ENCODE measurements around the gene TAS1R1.

TAS1R1 gene

DNA sequence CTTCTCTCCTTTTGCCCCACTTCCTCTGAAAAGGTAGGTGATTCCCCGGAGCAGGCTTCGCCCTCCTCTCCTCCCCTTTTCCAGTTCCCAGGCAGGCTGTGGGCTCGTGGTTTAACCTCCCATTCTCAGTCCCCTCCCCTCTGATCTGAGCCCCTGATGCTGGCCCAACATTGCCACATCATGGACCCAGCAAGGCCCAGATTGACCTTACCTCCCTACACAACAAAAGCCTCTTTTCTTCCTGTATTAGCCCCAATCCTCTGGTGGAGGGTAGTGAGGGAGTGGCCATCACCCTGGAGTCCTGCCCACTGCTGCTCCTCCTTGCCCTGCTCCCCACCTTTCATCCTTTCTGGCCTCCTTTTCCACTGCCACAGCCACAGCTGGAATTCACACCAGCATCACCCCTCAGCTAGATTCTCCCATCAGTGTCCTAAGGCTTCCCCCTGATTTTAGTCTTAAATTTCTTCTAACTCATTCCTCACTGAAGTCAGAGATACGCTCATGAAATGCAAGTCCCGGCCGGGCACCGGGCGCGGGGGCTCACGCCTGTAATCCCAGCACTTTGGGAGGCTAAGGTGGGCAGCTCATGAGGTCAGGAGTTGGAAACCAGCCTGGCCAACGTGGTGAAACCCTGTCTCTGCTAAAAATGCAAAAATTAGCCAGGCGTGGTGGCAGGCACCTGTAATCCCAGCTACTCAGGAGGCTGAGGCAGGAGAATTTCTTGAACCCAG is 17.7 kb downstream of the TAS1R1 start:
- DNase-seq (ENCODE audit: low read depth in 2 of 2), result no peak

DNA sequence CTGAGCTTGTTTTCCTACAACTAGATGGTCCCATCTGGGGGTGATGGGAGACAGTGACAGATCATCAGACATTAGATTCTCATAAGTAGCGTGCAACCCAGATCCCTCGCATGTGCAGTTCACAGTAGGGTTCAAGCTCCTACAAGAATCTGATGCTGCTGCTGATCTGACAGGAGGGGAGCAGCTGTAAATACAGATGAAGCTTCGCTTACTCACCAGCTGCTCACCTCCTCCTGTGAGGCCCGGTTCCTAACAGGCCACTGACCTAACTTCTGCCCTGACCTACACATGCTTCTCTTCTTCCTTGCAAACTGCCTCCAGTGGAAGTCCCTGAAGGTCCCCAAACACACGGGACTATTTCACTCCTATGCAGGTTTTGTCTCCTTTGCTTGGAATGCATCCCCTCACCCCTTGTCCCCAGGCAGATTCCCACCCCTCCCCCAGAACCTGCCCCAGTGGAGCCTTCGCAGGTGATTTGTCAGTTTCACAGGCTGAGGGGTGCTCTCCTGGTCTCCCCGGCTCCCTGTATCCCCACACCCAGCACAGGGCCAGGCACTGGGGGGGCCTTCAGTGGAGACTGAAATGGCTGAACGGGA is 19.0 kb downstream of the TAS1R1 start:
- DNase-seq (ENCODE audit: low read depth in 2 of 2), result no peak

DNA sequence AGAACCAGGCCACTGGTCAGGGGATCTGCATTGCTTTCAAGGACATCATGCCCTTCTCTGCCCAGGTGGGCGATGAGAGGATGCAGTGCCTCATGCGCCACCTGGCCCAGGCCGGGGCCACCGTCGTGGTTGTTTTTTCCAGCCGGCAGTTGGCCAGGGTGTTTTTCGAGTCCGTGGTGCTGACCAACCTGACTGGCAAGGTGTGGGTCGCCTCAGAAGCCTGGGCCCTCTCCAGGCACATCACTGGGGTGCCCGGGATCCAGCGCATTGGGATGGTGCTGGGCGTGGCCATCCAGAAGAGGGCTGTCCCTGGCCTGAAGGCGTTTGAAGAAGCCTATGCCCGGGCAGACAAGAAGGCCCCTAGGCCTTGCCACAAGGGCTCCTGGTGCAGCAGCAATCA is 19.7 kb downstream of the TAS1R1 start:
- no peak for DNase-seq (ENCODE audit: low read depth in 2 of 2)

DNA sequence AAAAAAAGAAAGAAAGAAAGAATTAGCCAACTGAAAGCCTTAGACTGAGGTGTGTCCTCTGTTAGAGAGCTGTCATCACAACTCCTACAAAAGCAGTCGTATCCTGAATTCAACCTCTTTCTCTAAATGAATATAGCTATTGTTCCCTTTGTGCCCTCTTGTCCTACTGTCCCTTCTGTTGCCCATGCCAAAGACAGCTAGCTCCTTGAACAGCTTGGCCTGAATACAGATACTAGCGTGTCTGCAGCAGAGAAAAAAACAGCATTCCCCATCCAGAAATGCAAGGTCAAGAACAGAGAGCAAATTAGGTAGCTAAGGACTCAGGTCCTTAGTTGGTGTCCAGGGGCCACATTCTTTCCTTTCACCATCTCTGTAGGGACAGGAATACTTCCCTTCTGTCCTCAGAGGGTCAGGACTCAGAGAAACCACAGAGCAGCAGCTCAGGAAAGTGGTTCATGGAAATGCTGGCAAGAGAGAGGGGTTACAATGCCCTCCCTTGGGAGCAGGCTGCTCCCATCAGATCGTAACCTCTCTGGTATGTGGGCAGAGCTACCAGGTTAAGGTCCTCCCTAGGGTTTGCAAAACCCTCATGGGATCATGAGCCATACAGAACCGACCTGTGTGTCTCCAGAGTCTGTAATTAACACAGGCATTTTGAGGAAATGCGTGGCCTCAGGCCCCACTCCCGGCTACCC is 22.9 kb downstream of the TAS1R1 start:
- no peak for DNase-seq (ENCODE audit: low read depth in 2 of 2)

DNA sequence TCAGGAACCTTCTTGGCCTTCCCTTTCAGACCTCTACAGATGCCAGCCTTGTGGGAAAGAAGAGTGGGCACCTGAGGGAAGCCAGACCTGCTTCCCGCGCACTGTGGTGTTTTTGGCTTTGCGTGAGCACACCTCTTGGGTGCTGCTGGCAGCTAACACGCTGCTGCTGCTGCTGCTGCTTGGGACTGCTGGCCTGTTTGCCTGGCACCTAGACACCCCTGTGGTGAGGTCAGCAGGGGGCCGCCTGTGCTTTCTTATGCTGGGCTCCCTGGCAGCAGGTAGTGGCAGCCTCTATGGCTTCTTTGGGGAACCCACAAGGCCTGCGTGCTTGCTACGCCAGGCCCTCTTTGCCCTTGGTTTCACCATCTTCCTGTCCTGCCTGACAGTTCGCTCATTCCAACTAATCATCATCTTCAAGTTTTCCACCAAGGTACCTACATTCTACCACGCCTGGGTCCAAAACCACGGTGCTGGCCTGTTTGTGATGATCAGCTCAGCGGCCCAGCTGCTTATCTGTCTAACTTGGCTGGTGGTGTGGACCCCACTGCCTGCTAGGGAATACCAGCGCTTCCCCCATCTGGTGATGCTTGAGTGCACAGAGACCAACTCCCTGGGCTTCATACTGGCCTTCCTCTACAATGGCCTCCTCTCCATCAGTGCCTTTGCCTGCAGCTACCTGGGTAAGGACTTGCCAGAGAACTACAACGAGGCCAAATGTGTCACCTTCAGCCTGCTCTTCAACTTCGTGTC is 23.7 kb downstream of the TAS1R1 start:
- DNase-seq (ENCODE audit: low read depth in 2 of 2), result no peak

DNA sequence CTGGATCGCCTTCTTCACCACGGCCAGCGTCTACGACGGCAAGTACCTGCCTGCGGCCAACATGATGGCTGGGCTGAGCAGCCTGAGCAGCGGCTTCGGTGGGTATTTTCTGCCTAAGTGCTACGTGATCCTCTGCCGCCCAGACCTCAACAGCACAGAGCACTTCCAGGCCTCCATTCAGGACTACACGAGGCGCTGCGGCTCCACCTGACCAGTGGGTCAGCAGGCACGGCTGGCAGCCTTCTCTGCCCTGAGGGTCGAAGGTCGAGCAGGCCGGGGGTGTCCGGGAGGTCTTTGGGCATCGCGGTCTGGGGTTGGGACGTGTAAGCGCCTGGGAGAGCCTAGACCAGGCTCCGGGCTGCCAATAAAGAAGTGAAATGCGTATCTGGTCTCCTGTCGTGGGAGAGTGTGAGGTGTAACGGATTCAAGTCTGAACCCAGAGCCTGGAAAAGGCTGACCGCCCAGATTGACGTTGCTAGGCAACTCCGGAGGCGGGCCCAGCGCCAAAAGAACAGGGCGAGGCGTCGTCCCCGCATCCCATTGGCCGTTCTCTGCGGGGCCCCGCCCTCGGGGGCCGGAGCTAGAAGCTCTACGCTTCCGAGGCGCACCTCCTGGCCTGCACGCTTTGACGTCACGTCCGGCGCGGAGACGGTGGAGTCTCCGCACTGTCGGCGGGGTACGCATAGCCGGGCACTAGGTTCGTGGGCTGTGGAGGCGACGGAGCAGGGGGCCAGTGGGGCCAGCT is 24.4 kb downstream of the TAS1R1 start, which contains the start of gene ZBTB48:
Gene ZBTB48 (plus strand): TSS at position 621 of the 745 bp plus-strand sequence. CDS start 616 bp downstream, outside the sequence.
- DNase-seq (ENCODE audit: low read depth in 2 of 2), result peak; percentile 93 to 95

DNA sequence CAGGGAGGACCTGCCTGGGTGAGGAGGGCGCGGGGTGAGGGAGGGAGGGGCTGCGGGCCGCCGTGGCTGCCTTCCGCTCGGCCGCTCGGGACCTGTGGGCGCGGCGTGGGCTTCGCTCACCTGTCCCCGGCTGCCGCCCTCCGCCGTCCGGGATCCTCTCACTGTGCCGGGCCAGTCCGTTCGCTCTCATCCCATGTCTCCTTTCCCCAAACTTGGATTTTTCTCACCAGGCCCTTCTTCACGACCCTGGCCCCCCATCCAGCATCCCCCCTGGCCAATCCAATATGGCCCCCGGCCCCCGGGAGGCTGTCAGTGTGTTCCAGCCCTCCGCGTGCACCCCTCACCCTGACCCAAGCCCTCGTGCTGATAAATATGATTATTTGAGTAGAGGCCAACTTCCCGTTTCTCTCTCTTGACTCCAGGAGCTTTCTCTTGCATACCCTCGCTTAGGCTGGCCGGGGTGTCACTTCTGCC is 25.0 kb downstream of the TAS1R1 start:
- DNase-seq (ENCODE audit: low read depth in 2 of 2), result no peak

DNA sequence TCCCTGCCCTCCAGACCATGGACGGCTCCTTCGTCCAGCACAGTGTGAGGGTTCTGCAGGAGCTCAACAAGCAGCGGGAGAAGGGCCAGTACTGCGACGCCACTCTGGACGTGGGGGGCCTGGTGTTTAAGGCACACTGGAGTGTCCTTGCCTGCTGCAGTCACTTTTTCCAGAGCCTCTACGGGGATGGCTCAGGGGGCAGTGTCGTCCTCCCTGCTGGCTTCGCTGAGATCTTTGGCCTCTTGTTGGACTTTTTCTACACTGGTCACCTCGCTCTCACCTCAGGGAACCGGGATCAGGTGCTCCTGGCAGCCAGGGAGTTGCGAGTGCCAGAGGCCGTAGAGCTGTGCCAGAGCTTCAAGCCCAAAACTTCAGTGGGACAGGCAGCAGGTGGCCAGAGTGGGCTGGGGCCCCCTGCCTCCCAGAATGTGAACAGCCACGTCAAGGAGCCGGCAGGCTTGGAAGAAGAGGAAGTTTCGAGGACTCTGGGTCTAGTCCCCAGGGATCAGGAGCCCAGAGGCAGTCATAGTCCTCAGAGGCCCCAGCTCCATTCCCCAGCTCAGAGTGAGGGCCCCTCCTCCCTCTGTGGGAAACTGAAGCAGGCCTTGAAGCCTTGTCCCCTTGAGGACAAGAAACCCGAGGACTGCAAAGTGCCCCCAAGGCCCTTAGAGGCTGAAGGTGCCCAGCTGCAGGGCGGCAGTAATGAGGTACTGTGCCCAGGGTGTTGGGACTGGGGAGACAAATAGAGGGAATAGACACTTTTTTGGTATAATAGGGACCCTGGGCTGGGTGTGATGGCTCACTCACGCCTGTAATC is 25.7 kb downstream of the TAS1R1 start:
- no peak for DNase-seq (ENCODE audit: low read depth in 2 of 2)

DNA sequence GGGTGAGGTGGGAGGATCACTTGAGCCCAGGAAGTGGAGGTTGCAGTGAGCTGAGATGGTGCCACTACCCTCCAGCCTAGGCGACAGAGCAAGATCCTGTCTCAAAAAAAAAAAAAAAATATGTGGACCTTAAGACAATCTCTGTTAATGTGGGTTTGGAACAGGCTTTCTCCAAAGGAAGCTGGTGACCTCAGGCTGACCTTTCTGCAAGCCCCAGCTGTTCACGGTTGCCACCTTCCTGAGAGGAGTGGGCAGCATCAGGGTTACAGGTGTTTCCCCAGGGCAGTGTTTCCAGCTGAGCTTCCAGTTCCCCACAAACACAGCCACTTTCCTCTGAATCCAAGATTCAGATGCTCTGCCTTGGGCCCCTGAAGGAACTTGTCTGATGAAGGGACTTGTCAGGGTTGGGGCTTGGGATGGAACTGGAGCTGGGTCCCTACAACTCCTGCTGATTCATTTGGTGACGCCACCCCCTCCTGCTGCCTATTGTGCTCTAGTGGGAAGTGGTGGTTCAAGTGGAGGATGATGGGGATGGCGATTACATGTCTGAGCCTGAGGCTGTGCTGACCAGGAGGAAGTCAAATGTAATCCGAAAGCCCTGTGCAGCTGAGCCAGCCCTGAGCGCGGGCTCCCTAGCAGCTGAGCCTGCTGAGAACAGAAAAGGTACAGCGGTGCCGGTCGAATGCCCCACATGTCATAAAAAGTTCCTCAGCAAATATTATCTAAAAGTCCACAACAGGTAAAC is 26.6 kb downstream of the TAS1R1 start:
- no peak for DNase-seq (ENCODE audit: low read depth in 2 of 2)

DNA sequence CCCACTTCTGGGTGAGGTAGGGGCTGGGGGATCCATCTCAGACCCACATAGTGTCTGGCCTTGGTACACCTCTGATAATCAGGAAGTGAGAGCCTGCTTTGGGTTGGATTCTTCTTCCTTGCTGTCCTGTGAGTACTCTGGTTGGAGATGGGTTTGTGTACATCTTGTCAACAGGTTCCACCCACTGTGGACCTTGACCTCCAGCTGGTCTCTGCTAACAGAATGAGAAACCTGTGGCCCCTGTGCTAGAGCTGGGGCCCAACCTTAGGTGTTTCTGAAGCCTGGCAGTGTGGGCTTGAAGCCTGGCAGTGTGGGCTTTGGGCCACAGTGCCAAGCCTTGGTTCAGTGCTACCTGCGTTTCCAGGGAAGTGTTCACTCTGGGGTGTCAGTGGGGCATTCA is 27.3 kb downstream of the TAS1R1 start:
- DNase-seq (ENCODE audit: low read depth in 2 of 2), result no peak

DNA sequence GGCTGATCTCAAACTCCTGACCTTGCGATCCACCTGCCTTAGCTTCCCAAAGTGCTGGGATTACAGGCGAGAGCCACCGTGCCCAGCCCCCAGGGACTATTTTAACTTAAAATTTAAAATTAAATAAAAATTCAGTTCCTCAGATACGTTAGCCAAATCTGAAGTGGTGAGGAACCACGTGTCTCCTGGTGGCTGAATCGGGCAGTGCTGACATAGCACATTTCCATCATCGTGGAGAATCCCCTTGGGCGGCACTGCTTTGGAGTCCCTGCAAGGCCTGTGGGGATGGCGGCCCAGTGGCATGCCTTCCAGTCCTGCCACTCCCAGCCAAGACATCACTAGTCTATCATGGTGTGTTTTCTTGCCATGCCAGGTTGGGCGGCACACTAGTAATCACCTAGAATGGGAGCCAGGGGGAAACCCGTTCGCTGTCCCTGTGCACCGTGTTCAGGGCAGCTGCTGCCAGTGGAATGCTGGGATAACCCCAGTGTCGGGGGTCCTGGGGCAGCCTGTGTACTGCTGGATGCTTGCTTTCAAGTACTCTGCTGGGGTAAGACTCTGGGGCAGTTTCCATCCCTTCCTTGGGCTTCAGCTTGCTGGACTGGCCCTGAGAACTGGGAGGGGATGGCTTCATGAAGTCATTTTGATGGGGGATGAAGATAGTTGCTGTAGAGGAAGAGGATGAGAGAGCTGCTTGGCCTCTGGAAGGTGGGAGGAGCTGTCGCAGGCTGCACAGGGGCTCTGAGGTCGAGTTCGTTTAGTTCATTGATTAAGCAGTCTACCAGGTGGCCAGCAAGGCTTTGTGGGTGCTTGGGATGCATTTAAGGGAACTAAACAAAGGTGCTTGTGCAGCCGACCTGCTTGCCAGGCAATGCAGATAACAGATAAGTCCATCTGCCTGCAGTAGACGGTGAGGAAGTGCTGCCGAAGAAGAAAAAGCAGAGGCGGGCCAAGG is 29.3 kb downstream of the TAS1R1 start:
- no peak for DNase-seq (ENCODE audit: low read depth in 2 of 2)

DNA sequence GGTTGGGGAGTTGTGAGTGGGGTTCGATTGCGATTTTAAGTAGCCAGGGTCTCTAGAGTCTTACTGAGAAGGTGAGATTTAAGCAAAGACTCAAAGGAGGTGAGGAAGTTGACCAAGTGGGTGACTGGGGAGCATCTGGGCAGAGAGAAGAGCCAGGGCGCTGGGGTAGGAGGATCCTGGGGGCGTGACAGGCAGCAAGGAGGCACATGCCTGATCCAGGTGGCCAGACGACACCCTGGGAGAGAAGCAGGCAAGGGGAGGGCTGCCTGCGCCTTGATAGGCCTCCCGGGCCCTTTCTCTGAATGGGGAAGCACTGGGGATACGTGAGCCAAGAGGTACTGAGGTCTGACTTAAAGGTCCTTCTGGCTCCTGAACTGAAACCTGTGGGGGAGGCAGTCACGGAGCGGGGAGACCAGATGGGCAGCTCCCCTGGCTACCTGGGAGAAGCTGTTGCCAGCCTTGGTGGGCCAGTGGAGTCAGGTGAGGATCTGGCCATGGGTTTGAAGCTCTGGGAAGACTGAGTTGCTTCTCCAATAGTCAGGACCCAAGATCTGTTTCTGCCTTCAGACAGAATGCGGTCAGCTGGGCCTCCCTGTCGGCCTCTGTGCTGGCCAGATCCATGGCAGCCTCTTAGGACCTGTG is 30.1 kb downstream of the TAS1R1 start:
- DNase-seq (ENCODE audit: low read depth in 2 of 2), result no peak

DNA sequence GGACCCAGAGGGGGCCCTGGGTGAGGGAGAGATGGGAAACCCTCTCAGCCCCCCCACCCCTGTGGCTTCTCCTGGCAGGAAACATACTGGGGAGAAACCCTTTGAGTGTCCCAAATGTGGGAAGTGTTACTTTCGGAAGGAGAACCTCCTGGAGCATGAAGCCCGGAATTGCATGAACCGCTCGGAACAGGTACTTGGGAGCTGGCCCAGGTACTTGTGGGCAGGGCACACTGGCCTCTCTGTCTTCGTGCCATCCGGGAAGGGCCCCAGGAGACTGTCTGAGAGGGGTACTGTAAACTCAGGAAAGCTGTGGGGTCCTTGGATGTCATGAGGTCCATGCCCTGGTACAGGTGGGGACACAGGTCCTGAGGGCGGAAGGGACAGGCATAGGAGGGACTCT is 30.7 kb downstream of the TAS1R1 start:
- DNase-seq (ENCODE audit: low read depth in 2 of 2), result no peak

DNA sequence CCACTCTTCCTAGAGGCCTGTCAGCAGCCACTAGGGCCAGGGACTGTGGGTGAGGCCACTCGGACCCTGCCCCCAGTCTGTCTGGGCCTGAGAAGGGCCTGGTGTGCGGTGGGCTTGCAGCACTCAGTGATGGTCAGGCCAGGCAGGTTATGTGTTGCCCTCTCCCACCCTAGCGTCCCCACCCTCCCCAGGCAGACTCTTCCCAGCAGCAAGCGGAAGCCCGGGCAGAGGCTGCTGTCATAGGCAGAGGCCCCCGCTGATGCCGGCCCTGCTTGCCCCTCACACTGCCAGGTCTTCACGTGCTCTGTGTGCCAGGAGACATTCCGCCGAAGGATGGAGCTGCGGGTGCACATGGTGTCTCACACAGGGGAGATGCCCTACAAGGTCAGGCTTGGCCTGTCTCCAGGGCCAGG is 31.3 kb downstream of the TAS1R1 start:
- DNase-seq (ENCODE audit: low read depth in 2 of 2), result no peak

DNA sequence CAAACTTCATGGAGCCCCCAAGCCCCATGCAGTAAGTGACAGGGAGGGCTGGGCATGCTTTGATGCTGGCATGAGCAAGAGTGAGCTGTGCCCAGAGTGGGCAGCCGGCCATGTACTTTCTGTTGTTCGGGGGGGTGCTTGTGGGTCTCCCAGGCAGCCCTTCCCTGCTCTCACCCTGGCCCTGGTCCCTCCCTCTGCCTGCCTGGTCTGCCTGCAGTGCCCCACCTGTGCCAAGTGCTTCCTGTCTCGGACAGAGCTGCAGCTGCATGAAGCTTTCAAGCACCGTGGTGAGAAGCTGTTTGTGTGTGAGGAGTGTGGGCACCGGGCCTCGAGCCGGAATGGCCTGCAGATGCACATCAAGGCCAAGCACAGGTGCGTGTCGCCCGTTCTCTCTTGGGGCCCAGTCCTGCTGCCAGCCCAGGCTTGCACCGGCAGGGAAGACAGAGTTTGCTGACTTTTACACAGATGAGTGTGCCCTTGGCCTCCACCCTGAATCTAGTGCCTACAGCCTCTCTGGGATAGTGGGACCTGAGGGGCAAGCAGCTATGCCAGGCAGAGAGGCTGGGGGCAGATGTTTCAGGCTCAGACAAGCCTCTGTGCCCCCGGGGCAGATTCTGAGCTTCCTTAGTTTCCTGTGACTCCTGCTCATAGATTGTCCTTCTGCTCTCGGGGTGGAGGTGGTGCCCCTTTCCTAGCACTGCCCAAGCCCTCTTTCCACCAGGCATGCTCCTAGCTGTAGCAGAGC is 32.3 kb downstream of the TAS1R1 start:
- no peak for DNase-seq (ENCODE audit: low read depth in 2 of 2)

DNA sequence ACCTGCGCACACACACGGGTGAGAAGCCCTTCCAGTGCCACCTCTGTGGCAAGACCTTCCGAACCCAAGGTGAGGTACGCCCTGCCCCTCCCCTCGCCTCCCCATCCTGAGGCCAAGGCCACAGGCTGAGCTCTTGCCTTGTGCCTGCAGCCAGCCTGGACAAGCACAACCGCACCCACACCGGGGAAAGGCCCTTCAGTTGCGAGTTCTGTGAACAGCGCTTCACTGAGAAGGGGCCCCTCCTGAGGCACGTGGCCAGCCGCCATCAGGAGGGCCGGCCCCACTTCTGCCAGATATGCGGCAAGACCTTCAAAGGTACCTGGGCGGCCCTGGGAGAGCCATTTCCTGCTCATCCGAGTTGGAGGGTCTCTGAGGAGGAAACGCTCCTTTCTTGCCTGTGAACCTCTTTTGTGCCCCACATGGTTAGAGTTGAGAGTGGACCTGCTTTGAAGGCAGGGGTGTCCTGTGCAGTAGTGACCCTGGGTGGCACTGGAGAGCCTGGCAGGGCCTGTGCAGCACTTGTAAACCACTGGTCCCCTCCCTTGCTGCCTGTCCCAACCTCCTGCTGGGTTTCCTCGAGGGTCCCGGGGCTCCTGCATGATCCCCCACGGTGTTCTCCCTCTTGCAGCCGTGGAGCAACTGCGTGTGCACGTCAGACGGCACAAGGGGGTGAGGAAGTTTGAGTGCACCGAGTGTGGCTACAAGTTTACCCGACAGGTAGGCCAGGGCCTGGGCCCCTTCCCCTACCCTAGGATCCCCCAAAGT is 33.2 kb downstream of the TAS1R1 start:
- DNase-seq (ENCODE audit: low read depth in 2 of 2), result no peak
